ENCODE data around the gene ZNF318.

DNA sequence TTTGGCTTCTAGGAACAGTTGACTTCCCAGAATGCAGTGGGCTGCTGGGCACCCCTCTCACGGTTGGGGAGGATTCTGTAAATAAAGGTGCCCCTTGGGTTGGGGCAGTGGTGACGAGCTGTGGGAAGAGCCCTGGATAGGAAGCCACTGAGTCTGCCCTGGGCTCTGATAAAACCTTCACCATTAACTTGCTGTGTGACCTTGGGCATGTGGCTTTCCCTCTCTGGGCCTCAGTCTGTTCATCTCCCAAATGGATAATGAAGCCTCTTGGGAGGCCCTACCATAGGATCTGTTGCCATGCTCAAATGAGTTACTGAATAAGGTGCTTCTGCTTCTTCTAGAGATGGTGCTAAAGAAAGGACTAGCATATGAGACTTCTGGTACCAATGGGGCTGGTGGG, 64.6 kb downstream of the ZNF318 start:
- TF ChIP-seq, protein P1, sequence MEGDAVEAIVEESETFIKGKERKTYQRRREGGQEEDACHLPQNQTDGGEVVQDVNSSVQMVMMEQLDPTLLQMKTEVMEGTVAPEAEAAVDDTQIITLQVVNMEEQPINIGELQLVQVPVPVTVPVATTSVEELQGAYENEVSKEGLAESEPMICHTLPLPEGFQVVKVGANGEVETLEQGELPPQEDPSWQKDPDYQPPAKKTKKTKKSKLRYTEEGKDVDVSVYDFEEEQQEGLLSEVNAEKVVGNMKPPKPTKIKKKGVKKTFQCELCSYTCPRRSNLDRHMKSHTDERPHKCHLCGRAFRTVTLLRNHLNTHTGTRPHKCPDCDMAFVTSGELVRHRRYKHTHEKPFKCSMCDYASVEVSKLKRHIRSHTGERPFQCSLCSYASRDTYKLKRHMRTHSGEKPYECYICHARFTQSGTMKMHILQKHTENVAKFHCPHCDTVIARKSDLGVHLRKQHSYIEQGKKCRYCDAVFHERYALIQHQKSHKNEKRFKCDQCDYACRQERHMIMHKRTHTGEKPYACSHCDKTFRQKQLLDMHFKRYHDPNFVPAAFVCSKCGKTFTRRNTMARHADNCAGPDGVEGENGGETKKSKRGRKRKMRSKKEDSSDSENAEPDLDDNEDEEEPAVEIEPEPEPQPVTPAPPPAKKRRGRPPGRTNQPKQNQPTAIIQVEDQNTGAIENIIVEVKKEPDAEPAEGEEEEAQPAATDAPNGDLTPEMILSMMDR (optimal IDR thresholded peaks at IDR 0.05 in 1 of 3, IDR thresholded peaks at IDR 0.05 in 1 of 3, conservative IDR thresholded peaks at IDR 0.05 in 1 of 3; ENCODE audit: extremely low read depth in 1 of 3, insufficient read depth in 2 of 3, low read length in 3 of 3), result no peak
- TF ChIP-seq EZH2 (IDR thresholded peaks at IDR 0.05; ENCODE audit: low read length), result no peak

Data from keratinocyte (primary cell).